HepG2 (cell line): Measurements from ENCODE around the gene CAB39. TPM values are rescaled to one million over a fixed set of nuclear protein-coding genes. Genes with fewer than 3 reads are reported as not detected.
A peak's percentile ranks its signal among the peaks of the same experiment; 100 is the strongest.

Experiments used
- ATF7-NPFF ChIP-seq: sonication (generic); formaldehyde crosslinking; IDR thresholded peaks from 2 replicates; pipeline ENCODE4 v1.8.1; 2023; ENCODE audit warnings: mild to moderate bottlenecking, low read depth, missing genetic modification reagents, moderate library complexity
- NFRKB ChIP-seq: fragments of 450-650 bp; IDR thresholded peaks from 2 replicates; pipeline ENCODE4 v1.6.1; 2017
- SMC3 ChIP-seq: IDR thresholded peaks from 2 replicates; pipeline ENCODE4 v1.6.1; 2011; ENCODE audit warnings: low read length, improper control_type of control experiment
- SP2 ChIP-seq: sonication (generic); formaldehyde crosslinking; IDR thresholded peaks from 2 replicates; pipeline ENCODE4 v1.5.1; 2020; ENCODE audit warnings: mild to moderate bottlenecking, missing genetic modification reagents
- ZFP41 ChIP-seq: sonication (generic); formaldehyde crosslinking; IDR thresholded peaks from 2 replicates; pipeline ENCODE4 v1.4.0; 2020; ENCODE audit warnings: mild to moderate bottlenecking, missing genetic modification reagents, borderline replicate concordance
- ZNF136 ChIP-seq: sonication (generic); formaldehyde crosslinking; IDR thresholded peaks from 2 replicates; pipeline ENCODE4 v1.8.1; 2022; ENCODE audit warnings: low read depth, mild to moderate bottlenecking, moderate library complexity, missing genetic modification reagents
- ZNF354B ChIP-seq: sonication (generic); formaldehyde crosslinking; IDR thresholded peaks from 2 replicates; pipeline ENCODE4 v1.8.0; 2022; ENCODE audit warnings: mild to moderate bottlenecking, missing genetic modification reagents
- ZNF629 ChIP-seq: sonication (generic); formaldehyde crosslinking; conservative IDR thresholded peaks from 2 replicates; pipeline ENCODE4 v1.5.0; 2020; ENCODE audit warnings: missing genetic modification reagents
- polyA plus RNA-seq, 8 experiments: library from polyadenylated mRNA; depleted of rRNA in 3 of 8; stranded (reverse) in 7 of 8; unstranded in 1 of 8; fragments of >200 nt; fragmentation: Illumina TruSeq in 4 of 8; extraction: Trizol in 4 of 8; gene quantifications; 2 replicates each; pipeline versions ENCODE4 v1.2.1 to v1.2.3, GENCODE V29; 2011 to 2016; ENCODE audit warnings: low read depth in 4 of 8, missing spikeins in 1 of 8, mixed read lengths in 1 of 8; ENCODE audit not compliant: insufficient read depth in 1 of 8
- total RNA-seq, 5 experiments: library from RNA; depleted of rRNA; stranded (reverse); fragments of >200 nt; fragmentation: Illumina TruSeq; extraction: Trizol; gene quantifications; 2 replicates each; pipeline ENCODE4 v1.2.3, GENCODE V29; 2016; ENCODE audit warnings: low read depth in 1 of 5
- TF ChIP-seq, protein P1 (sequence below): IDR thresholded peaks from 2 replicates; pipeline ENCODE4 v1.4.0; 2020; ENCODE audit warnings: mild to moderate bottlenecking, missing genetic modification reagents
- TF ChIP-seq, protein P2 (sequence below): IDR thresholded peaks from 2 replicates; pipeline ENCODE4 v1.6.1; 2016; ENCODE audit warnings: missing genetic modification reagents, missing compliant biosample characterization
- TF ChIP-seq, protein P3 (sequence below): sonication (generic); formaldehyde crosslinking; IDR thresholded peaks from 2 replicates; pipeline ENCODE4 v1.4.0; 2020; ENCODE audit warnings: missing genetic modification reagents
- TF ChIP-seq, protein P4 (sequence below): conservative IDR thresholded peaks from 2 replicates; pipeline ENCODE4 v1.6.1; 2018; ENCODE audit warnings: missing genetic modification reagents
- TF ChIP-seq, protein P5 (sequence below): sonication (generic); formaldehyde crosslinking; IDR thresholded peaks from 2 replicates; pipeline ENCODE4 v1.4.0; 2020; ENCODE audit warnings: missing genetic modification reagents

Gene CAB39
- total and polyA plus RNA-seq, 2 of the 13 experiments (the other 11 are each of a cell fraction or from before 2014, with no cell fraction given) = 19.3 to 45.3 TPM

DNA sequence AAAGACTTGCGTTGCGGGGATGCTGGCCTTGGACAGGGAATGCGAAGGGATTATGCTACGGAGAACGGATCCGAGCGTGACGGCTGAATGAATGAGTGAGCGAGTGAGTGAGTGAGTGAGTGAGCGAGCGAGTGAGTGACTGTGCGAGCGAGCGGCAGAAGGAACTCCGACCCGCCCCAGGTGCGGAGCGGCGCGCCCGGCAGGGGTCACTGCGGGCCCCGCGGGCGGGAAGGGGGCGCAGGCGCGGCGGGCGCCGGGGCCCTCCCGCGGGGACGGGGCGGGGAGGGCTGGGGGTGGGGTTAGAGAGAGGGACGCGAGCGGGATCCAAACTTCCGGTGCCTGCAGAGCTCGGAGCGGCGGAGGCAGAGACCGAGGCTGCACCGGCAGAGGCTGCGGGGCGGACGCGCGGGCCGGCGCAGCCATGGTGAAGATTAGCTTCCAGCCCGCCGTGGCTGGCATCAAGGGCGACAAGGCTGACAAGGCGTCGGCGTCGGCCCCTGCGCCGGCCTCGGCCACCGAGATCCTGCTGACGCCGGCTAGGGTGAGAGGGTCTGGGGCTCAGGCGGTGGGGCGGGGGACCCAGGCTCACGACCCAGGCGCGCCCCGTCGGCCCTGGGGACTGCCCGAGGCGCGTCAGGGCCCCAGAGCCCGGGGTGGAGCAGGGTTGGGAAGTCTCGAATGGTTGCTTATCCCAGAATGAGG lies 152.1 kb downstream of the CAB39 start, which contains the start of gene ITM2C (continued):
- TF ChIP-seq, protein P1, sequence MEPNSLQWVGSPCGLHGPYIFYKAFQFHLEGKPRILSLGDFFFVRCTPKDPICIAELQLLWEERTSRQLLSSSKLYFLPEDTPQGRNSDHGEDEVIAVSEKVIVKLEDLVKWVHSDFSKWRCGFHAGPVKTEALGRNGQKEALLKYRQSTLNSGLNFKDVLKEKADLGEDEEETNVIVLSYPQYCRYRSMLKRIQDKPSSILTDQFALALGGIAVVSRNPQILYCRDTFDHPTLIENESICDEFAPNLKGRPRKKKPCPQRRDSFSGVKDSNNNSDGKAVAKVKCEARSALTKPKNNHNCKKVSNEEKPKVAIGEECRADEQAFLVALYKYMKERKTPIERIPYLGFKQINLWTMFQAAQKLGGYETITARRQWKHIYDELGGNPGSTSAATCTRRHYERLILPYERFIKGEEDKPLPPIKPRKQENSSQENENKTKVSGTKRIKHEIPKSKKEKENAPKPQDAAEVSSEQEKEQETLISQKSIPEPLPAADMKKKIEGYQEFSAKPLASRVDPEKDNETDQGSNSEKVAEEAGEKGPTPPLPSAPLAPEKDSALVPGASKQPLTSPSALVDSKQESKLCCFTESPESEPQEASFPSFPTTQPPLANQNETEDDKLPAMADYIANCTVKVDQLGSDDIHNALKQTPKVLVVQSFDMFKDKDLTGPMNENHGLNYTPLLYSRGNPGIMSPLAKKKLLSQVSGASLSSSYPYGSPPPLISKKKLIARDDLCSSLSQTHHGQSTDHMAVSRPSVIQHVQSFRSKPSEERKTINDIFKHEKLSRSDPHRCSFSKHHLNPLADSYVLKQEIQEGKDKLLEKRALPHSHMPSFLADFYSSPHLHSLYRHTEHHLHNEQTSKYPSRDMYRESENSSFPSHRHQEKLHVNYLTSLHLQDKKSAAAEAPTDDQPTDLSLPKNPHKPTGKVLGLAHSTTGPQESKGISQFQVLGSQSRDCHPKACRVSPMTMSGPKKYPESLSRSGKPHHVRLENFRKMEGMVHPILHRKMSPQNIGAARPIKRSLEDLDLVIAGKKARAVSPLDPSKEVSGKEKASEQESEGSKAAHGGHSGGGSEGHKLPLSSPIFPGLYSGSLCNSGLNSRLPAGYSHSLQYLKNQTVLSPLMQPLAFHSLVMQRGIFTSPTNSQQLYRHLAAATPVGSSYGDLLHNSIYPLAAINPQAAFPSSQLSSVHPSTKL (CRISPR knock-in tag) = no peak; the same call in 1 of the 2 replicates
- TF ChIP-seq ZNF136 (CRISPR knock-in tag) = no peak
- TF ChIP-seq ZFP41 (CRISPR knock-in tag) = no peak
- TF ChIP-seq, protein P2, sequence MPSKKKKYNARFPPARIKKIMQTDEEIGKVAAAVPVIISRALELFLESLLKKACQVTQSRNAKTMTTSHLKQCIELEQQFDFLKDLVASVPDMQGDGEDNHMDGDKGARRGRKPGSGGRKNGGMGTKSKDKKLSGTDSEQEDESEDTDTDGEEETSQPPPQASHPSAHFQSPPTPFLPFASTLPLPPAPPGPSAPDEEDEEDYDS (CRISPR knock-in tag) = no peak
- TF ChIP-seq, protein P3, sequence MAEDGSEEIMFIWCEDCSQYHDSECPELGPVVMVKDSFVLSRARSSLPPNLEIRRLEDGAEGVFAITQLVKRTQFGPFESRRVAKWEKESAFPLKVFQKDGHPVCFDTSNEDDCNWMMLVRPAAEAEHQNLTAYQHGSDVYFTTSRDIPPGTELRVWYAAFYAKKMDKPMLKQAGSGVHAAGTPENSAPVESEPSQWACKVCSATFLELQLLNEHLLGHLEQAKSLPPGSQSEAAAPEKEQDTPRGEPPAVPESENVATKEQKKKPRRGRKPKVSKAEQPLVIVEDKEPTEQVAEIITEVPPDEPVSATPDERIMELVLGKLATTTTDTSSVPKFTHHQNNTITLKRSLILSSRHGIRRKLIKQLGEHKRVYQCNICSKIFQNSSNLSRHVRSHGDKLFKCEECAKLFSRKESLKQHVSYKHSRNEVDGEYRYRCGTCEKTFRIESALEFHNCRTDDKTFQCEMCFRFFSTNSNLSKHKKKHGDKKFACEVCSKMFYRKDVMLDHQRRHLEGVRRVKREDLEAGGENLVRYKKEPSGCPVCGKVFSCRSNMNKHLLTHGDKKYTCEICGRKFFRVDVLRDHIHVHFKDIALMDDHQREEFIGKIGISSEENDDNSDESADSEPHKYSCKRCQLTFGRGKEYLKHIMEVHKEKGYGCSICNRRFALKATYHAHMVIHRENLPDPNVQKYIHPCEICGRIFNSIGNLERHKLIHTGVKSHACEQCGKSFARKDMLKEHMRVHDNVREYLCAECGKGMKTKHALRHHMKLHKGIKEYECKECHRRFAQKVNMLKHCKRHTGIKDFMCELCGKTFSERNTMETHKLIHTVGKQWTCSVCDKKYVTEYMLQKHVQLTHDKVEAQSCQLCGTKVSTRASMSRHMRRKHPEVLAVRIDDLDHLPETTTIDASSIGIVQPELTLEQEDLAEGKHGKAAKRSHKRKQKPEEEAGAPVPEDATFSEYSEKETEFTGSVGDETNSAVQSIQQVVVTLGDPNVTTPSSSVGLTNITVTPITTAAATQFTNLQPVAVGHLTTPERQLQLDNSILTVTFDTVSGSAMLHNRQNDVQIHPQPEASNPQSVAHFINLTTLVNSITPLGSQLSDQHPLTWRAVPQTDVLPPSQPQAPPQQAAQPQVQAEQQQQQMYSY (CRISPR knock-in tag) = no peak
- TF ChIP-seq SP2 (CRISPR knock-in tag) = no peak
- no peak for TF ChIP-seq SMC3
- TF ChIP-seq, protein P4, sequence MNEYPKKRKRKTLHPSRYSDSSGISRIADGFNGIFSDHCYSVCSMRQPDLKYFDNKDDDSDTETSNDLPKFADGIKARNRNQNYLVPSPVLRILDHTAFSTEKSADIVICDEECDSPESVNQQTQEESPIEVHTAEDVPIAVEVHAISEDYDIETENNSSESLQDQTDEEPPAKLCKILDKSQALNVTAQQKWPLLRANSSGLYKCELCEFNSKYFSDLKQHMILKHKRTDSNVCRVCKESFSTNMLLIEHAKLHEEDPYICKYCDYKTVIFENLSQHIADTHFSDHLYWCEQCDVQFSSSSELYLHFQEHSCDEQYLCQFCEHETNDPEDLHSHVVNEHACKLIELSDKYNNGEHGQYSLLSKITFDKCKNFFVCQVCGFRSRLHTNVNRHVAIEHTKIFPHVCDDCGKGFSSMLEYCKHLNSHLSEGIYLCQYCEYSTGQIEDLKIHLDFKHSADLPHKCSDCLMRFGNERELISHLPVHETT (CRISPR knock-in tag) = peak; percentile 64; the same call in 1 of the 2 replicates
- TF ChIP-seq ATF7-NPFF (CRISPR knock-in tag) = peak; percentile 65; the same call in 1 of the 2 replicates
- no peak for TF ChIP-seq ZNF629 (CRISPR knock-in tag)
- TF ChIP-seq, protein P5, sequence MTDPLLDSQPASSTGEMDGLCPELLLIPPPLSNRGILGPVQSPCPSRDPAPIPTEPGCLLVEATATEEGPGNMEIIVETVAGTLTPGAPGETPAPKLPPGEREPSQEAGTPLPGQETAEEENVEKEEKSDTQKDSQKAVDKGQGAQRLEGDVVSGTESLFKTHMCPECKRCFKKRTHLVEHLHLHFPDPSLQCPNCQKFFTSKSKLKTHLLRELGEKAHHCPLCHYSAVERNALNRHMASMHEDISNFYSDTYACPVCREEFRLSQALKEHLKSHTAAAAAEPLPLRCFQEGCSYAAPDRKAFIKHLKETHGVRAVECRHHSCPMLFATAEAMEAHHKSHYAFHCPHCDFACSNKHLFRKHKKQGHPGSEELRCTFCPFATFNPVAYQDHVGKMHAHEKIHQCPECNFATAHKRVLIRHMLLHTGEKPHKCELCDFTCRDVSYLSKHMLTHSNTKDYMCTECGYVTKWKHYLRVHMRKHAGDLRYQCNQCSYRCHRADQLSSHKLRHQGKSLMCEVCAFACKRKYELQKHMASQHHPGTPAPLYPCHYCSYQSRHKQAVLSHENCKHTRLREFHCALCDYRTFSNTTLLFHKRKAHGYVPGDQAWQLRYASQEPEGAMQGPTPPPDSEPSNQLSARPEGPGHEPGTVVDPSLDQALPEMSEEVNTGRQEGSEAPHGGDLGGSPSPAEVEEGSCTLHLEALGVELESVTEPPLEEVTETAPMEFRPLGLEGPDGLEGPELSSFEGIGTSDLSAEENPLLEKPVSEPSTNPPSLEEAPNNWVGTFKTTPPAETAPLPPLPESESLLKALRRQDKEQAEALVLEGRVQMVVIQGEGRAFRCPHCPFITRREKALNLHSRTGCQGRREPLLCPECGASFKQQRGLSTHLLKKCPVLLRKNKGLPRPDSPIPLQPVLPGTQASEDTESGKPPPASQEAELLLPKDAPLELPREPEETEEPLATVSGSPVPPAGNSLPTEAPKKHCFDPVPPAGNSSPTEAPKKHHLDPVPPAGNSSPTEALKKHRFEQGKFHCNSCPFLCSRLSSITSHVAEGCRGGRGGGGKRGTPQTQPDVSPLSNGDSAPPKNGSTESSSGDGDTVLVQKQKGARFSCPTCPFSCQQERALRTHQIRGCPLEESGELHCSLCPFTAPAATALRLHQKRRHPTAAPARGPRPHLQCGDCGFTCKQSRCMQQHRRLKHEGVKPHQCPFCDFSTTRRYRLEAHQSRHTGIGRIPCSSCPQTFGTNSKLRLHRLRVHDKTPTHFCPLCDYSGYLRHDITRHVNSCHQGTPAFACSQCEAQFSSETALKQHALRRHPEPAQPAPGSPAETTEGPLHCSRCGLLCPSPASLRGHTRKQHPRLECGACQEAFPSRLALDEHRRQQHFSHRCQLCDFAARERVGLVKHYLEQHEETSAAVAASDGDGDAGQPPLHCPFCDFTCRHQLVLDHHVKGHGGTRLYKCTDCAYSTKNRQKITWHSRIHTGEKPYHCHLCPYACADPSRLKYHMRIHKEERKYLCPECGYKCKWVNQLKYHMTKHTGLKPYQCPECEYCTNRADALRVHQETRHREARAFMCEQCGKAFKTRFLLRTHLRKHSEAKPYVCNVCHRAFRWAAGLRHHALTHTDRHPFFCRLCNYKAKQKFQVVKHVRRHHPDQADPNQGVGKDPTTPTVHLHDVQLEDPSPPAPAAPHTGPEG = 0 out of 2 replicates have a peak, but pooled peaks have one; percentile 55
- no peak for TF ChIP-seq NFRKB
- no peak for TF ChIP-seq ZNF354B
